Adipocyte (in vitro differentiated cells): Measurements from ENCODE around the gene RFX1.
"Not testable (repeated sequence)": the region's sequence is repeated elsewhere in the genome, so short reads cannot be mapped to it uniquely, and the experiment has no call there.

Experiments
- DNase-seq: peaks from one replicate; pipeline ENCODE4 v3.0.0-alpha.2; 2015; ENCODE audit warnings: low read depth
- H3K27me3 ChIP-seq: replicated peaks from 2 replicates; pipeline ENCODE4 v1.7.0; 2013; ENCODE audit warnings: mild to moderate bottlenecking, low read length, moderate library complexity; ENCODE audit not compliant: control insufficient read depth, insufficient read depth
- H3K36me3 ChIP-seq: 2 replicates; pipeline ENCODE4 v1.7.0; 2013; ENCODE audit warnings: low read length, mild to moderate bottlenecking, moderate library complexity; ENCODE audit not compliant: control insufficient read depth, insufficient read depth, severe bottlenecking
- H3K4me1 ChIP-seq: 2 replicates; pipeline ENCODE4 v1.7.0; 2013; ENCODE audit warnings: mild to moderate bottlenecking, low read length, moderate library complexity; ENCODE audit not compliant: control insufficient read depth, insufficient read depth
- H3K4me3 ChIP-seq: 2 replicates; pipeline ENCODE4 v1.7.0; 2013; ENCODE audit warnings: mild to moderate bottlenecking, low read length, moderate library complexity
- H3K9ac ChIP-seq: 2 replicates; pipeline ENCODE4 v1.7.0; 2013; ENCODE audit warnings: mild to moderate bottlenecking, low read length, moderate library complexity
- H3K9me3 ChIP-seq: 2 replicates; pipeline ENCODE4 v1.7.0; 2013; ENCODE audit warnings: mild to moderate bottlenecking, low read length, moderate library complexity; ENCODE audit not compliant: control insufficient read depth

RFX1 gene

DNA sequence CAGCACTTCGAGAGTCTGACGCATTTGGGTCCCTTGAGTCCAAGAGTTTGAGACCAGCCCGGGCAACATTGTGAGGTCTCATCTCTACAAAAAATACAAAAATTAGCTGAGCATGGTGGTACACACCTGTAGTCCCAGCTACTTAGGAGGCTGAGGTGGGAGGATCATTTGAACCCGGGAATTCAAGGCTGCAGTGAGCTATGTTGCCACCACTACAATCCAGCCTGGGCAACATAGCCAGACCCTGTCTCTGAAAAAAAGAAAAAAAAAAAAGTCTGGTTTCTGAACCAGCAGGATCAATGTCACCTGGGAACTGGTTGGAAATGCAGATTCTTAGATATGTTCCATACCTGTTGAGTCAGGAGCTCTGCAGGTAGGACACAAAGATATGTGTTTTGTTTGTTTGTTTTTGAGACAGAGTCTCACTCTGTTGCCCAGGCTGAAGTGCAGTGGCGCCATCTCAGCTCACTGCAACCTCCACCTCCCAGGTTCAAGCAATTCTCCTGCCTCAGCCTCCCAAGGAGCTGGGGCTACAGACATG is 20.6 kb upstream of the RFX1 start:
- H3K27me3 ChIP-seq = peaks cover 25% of the 10 kb centered on the region
- H3K9me3 ChIP-seq, H3K9ac ChIP-seq, DNase-seq, H3K4me1 ChIP-seq, H3K36me3 ChIP-seq, H3K4me3 ChIP-seq: not testable (repeated sequence)

DNA sequence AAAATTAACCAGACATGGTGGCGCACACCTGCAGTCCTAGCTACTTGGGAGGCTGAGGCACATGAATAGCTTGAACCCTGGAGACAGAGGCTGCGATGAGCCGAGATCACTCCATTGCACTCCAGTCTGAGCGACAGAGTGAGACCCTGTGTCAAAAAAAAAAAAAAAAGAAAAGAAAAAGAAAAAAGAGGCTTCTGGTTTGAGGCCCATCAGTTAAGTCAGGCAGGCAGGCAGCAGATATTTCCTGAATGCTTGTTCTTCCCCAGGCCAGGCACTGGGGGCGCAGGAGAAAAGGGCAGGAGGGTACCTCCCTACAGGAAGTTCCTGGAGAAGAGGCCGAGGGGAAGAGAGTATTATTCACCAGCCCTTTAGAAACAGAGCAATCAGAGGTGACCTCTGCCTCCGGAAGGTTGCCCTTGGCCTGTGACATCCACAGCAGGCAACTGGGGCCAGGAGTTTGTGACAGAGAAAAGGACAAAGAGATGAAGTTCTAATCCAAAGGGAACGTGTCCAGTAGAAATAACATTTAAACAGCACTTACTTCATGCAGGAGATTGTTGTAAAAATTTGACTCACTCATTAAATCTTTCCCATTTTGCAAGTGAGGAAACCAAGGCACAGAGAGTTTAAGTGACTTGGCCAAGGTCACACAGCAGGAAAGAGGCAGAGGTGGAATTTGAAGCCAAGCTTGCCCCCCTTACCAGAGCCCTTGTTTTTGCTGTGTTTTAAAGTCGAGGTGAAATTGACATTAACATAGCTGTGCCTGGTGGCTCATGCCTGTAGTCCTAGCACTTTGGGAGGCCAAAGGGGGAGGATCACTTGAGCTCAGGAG is 17.5 kb upstream of the RFX1 start:
- peaks cover 10% of the 10 kb centered on the region for H3K27me3 ChIP-seq
- no peak overlapping the region for H3K9ac ChIP-seq
- no peak overlapping the region for H3K4me3 ChIP-seq
- no peaks in the 10 kb centered on the region for H3K4me1 ChIP-seq
- no peaks in the 10 kb centered on the region for H3K36me3 ChIP-seq
- DNase-seq = peak; percentile 57
- H3K9me3 ChIP-seq = no peaks in the 10 kb centered on the region

DNA sequence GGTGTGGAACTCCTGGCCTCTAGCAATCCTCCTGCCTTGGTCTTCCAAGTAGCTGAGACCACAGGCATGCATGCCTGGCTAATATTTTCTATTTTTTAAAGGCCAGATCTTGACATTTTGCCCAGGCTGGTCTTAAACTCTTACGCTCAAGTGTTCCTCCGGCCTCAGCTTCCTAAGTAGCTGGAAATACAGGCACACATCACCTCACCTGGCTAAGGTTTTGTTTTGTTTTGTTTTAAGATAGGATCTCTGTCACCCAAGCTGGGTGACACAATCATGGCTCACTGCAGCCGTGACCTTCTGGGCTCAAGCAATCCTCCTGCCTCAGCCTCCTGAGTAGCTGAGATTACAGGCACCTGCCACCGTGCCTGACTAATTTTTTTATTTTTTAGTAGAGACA is 16.3 kb upstream of the RFX1 start:
- H3K36me3 ChIP-seq = no peaks in the 10 kb centered on the region

DNA sequence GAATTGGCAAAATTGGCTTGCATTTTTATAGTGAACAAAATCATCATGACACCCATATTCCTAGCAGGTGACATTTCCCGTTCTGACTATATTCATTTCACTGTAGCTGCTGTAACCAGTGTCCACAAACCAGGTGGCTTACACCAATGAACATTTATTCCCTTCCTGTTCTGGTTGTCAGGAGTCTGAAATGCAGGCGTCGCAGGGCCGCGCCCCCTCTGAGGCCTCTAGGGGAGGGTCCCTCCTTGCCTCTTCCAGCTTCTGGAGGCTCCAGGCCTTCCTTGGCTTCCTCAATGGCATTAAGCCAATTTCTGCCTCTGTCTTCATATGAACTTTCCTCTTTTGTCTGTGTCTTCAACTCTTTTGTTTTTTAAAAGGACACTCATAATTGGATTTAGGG is 15.4 kb upstream of the RFX1 start:
- Histone ChIP-seq H3K4me3 (no peak overlapping the region), H3K4me1 (no peaks in the 10 kb centered on the region), H3K27me3 (no peaks in the 10 kb centered on the region), H3K9me3 (no peaks in the 10 kb centered on the region), H3K36me3 (no peaks in the 10 kb centered on the region), H3K9ac (no peak overlapping the region)
- DNase-seq = no peak

More for the DNA sequence above, 16.3 kb upstream of the RFX1 start:
- Histone ChIP-seq H3K4me3 (no peak overlapping the region), H3K9ac (no peak overlapping the region), H3K4me1 (no peaks in the 10 kb centered on the region), H3K27me3 (no peaks in the 10 kb centered on the region), H3K9me3 (no peaks in the 10 kb centered on the region)
- peak; percentile 30 for DNase-seq

DNA sequence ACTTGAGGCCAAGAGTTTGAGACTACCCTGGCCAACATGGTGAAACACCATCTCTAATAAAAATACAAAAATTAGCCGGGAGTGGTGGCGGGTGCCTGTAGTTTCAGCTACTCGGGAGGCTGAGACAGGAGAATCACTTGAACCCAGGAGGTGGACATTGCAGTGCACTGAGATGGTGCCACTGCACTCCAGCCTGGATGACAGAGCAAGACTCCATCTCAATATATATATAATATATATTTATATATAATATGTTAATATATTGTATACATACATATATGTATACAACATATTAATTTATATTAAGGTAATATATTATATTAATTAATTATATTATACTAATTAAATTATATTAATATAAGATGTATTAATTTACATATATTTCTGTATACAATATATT is 13.6 kb upstream of the RFX1 start:
- DNase-seq, H3K27me3 ChIP-seq, H3K36me3 ChIP-seq, H3K9me3 ChIP-seq, H3K4me3 ChIP-seq, H3K4me1 ChIP-seq, H3K9ac ChIP-seq: not testable (repeated sequence)

DNA sequence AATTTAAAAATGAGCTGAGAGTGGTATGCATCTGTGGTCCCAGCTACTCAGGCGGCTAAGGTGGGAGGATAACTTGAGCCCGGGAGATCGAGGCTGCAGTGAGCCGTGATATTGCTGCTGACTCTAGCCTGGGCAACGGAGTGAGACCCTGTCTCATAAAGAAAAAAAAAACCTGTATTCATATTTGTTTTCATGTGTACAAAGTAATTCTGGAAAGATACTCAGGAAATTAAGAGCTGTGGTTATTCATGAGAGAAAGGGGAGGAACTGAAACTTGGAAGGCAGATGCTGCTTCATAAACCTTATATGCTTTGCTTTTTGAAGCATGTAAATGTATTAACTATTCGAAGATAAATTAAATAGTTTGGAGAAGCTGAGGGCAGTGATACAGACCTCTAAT is 13.0 kb upstream of the RFX1 start:
- no peaks in the 10 kb centered on the region for H3K9me3 ChIP-seq
- no peaks in the 10 kb centered on the region for H3K36me3 ChIP-seq
- no peaks in the 10 kb centered on the region for H3K27me3 ChIP-seq
- no peaks in the 10 kb centered on the region for H3K4me1 ChIP-seq
- H3K9ac ChIP-seq = no peak overlapping the region
- no peak overlapping the region for H3K4me3 ChIP-seq
- no peak for DNase-seq

DNA sequence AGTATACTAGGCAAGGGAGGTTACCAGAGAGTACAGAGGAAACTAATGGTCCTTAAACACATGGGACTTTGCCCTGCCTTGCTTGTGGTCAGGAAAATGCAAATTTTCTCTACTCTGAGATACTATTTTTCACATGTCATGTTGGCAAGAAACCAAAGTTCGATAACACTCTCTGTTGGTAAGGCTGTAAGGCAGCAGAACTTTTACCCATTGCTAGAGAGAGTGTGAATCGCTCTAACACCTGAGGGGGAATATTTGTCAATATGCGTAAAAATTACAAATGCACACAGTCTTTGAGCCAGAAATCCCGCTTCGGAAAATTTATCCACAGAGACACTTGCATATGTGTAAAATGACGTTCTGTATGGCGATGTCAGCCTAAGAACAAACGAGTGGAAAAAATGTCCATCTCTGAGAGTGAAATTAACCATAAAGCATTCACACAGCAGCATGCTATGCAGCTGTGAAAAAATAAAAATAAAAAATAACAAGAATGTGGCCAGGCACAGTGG is 9.5 kb upstream of the RFX1 start:
- DNase-seq = no peak
- Histone ChIP-seq H3K4me3 (no peak overlapping the region), H3K36me3 (no peaks in the 10 kb centered on the region)

DNA sequence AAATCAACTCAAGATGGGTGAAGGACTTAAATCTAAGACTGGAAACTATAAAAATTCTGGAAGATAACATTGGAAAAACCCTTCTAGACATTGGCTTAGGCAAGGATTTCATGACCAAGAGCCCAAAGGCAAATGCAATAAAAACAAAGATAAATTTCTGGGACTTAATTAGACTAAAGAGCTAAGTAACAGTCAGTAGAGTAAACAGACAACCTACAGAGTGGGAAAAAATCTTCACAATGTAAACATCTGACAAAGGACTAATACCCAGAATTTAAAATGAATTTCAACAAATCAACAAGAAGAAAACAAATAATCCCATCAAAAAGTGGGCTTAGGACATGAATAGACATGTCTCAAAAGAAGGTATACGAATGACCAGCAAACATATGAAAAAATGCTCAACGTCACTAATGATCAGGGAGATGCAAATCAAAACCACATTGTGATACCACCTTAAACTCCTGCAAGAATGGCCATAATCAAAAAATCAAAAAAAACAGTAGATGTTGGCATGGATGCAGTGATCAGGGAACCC is 6.3 kb upstream of the RFX1 start:
- no peaks in the 10 kb centered on the region for H3K9me3 ChIP-seq
- no peak for DNase-seq
- no peaks in the 10 kb centered on the region for H3K36me3 ChIP-seq
- H3K9ac ChIP-seq = no peak overlapping the region
- H3K4me3 ChIP-seq = no peak overlapping the region
- no peaks in the 10 kb centered on the region for H3K27me3 ChIP-seq
- no peaks in the 10 kb centered on the region for H3K4me1 ChIP-seq

More for the DNA sequence above, 9.5 kb upstream of the RFX1 start:
- Histone ChIP-seq H3K27me3 (no peaks in the 10 kb centered on the region), H3K9me3 (no peaks in the 10 kb centered on the region), H3K9ac (no peak overlapping the region), H3K4me1 (no peaks in the 10 kb centered on the region)

DNA sequence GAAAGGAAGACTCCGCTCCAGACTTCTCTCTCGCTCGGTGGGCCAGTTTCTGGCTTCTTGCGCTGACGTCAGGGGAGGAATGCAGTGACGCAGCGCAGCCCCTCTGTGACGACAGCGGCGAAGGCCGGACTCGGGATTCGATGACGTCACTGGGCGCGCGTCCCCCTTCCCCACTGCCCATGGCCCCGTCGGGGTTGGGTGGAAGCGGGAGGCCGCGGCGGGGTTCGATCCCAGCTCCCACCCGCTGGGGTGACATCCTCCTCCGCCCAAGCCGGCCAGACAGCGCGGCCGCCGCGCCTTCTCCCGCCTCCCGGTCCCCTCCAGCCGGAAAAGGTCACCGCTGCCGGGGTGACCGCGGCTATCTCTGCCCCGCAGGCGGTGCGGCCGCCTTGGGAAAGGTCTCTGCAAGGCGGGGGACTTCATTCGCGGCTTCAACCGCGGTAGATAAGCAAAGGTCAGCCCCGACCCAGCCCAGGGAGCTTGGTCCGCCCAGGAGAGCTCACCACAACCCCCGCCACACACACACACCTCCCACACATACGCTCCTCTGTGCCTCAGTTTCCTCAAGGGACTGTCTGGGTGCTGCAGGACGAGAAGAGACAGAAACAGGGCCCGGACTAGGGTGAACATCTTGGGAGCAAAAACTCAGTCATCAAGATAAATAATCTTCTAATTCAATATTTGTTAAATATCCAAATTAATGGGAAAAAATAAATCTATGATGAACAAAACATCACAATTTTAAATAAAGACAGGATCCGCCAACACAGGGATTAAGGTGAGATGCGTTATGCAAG is 844 bp upstream of the RFX1 start:
- Histone ChIP-seq H3K27me3 (no peaks in the 10 kb centered on the region), H3K9ac (peak overlapping the region; percentile 95)
- DNase-seq = peak; percentile 95

DNA sequence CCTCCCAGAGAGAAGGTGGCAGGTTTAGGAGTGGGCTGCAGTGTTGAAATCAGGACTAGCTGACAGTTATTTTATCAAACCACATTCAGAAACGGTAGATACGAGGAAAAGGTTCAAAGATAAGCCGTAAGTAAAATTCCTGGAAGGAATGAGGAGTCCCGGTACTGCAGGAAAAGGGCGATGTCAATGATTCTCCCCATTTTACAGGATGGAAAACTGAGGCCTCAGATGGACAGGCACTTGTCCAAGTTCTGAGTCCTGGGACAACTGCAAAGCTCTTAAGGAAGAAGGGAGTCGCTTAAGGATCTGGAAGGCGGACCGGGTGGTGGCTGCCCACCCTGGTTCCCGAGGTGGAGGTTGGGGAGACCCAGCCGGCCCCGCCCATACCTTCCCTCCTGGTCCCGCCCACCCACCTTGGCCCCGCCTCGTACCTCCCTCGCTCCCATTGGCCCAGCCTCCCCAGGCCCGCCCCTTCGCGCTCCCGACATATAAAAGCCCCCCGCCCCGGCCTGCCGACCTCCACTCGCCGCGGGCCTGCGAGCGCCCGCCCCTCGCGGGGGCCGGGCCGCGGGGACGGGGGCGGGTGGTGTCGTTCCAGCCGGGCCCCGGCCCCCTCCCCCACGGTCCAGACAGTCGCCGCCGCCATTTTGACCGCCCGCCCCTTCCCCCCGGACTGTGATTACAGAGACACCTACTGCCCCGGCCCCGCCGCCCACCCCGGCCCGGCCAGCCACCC is 603 bp downstream of the RFX1 start:
- Histone ChIP-seq H3K4me3 (peak overlapping the region; percentile 96), H3K27me3 (no peaks in the 10 kb centered on the region), H3K36me3 (no peaks in the 10 kb centered on the region), H3K9ac (peak overlapping the region; percentile 50), H3K9me3 (no peaks in the 10 kb centered on the region), H3K4me1 (peaks cover 17% of the 10 kb centered on the region)
- peak; percentile 95 for DNase-seq

More for the DNA sequence above, 844 bp upstream of the RFX1 start:
- Histone ChIP-seq H3K4me1 (peaks cover 17% of the 10 kb centered on the region), H3K4me3 (peak overlapping the region; percentile 96), H3K9me3 (no peaks in the 10 kb centered on the region), H3K36me3 (no peaks in the 10 kb centered on the region)
